HepG2 (cell line): Measurements from ENCODE around the gene THPO. TPM values are rescaled to one million over a fixed set of nuclear protein-coding genes. Genes with fewer than 3 reads are reported as not detected.
A peak's percentile ranks its signal among the peaks of the same experiment; 100 is the strongest.

Experiments
- ATAC-seq: fragments of 200-7000 bp; cut with Tn5 transposase; 3 replicates; pipeline ENCODE4 v1.9.1; 2020; ENCODE audit warnings: mild to moderate bottlenecking, moderate library complexity
- BruUV-seq: library from RNA; stranded (reverse); fragments of 400-500 nt; replicated peaks from 2 replicates; lab custom pipeline; 2021; lab: Mats Ljungman, UMichigan
- CTCF ChIA-PET: fragments of 300-600 bp; formaldehyde crosslinking; extraction: SDS; loops from one replicate; lab custom pipeline; 2021; ENCODE audit warnings: low total read pairs, inconsistent platforms, low intra/inter-chr PET ratio; lab: Yijun Ruan, JAX
- POLR2A ChIA-PET: fragments of 350-600 bp; sonication (Branson Sonifier 250); formaldehyde crosslinking; loops from one replicate; lab custom pipeline; 2020; ENCODE audit warnings: antibody characterized with exemption, inconsistent platforms; lab: Yijun Ruan, JAX
- DNase-seq: peaks from one replicate; pipeline ENCODE4 v3.0.0-alpha.2; 2015; ENCODE audit warnings: low spot score
- FAIRE-seq: peaks from 3 replicates; lab custom pipeline; 2011; peaks lifted over from hg19 to GRCh38; lab: Jason Lieb, UNC
- H2AFZ ChIP-seq: one replicate; pipeline ENCODE4 v1.6.1; 2011; ENCODE audit warnings: low read length, inconsistent platforms
- H3K27ac ChIP-seq: fragments of 300-600 bp; 3 replicates; pipeline ENCODE4 v1.8.0; 2011; ENCODE audit warnings: mixed run types, mild to moderate bottlenecking, mixed read lengths, low read length, inconsistent platforms; ENCODE audit not compliant: insufficient read depth; ENCODE audit errors: extremely low read length
- H3K27me3 ChIP-seq, 2 experiments: fragments of 200-600 bp in 1 of 2; 2 replicates in 1 of 2; 3 replicates in 1 of 2; pipeline versions ENCODE4 v1.6.0 to v1.8.0; 2011; ENCODE audit warnings: low read length in 2 of 2, mild to moderate bottlenecking in 2 of 2, moderate library complexity in 2 of 2, inconsistent platforms in 1 of 2; ENCODE audit not compliant: insufficient read depth in 2 of 2, control insufficient read depth in 1 of 2
- H3K36me3 ChIP-seq, 2 experiments: fragments of 200-600 bp in 1 of 2; replicated peaks in 1 of 2; 2 replicates in 1 of 2; 3 replicates in 1 of 2; pipeline versions ENCODE4 v1.5.1 to v1.8.0; 2011; ENCODE audit warnings: low read length in 2 of 2, inconsistent platforms in 1 of 2; ENCODE audit not compliant: insufficient read depth in 2 of 2, control insufficient read depth in 1 of 2
- H3K4me1 ChIP-seq: 2 replicates; pipeline ENCODE4 v1.5.1; 2012; ENCODE audit warnings: low read length, inconsistent platforms; ENCODE audit not compliant: insufficient read depth
- H3K4me2 ChIP-seq: 2 replicates; pipeline ENCODE4 v1.6.0; 2011; ENCODE audit warnings: low read depth, low read length, inconsistent platforms
- H3K4me3 ChIP-seq, 3 experiments: fragments of 200-600 bp in 1 of 3; sonication (generic), shearing (Covaris generic) in 1 of 3; replicated peaks in 1 of 3; 2 replicates each; pipeline ENCODE4 v1.5.1; 2011 to 2016; ENCODE audit warnings: low read length in 3 of 3, inconsistent platforms in 2 of 3, low read depth in 2 of 3, mild to moderate bottlenecking in 2 of 3, control low read depth in 1 of 3, mixed read lengths in 1 of 3; ENCODE audit not compliant: insufficient read depth in 1 of 3
- H3K79me2 ChIP-seq: one replicate; pipeline ENCODE4 v1.6.1; 2011; ENCODE audit warnings: low read length, inconsistent platforms; ENCODE audit not compliant: insufficient read depth
- H3K9ac ChIP-seq: 2 replicates; pipeline ENCODE4 v1.6.0; 2011; ENCODE audit warnings: mild to moderate bottlenecking, low read depth, low read length, inconsistent platforms; ENCODE audit not compliant: insufficient read depth
- H3K9me3 ChIP-seq: 2 replicates; pipeline ENCODE4 v1.5.1; 2012; ENCODE audit warnings: mild to moderate bottlenecking, low read length
- H4K20me1 ChIP-seq: 2 replicates; pipeline ENCODE4 v1.6.0; 2011; ENCODE audit warnings: inconsistent platforms, mild to moderate bottlenecking, low read length, moderate library complexity; ENCODE audit not compliant: insufficient read depth
- AGO1 ChIP-seq: fragments of 200-400 bp; formaldehyde crosslinking; IDR thresholded peaks from 2 replicates; pipeline ENCODE4 v1.6.1; 2017; ENCODE audit warnings: mild to moderate bottlenecking, low read depth, low read length, moderate library complexity; ENCODE audit not compliant: poor library complexity, severe bottlenecking
- LCORL ChIP-seq, 2 experiments: fragments of 450-650 bp in 1 of 2; sonication (generic) in 1 of 2; formaldehyde crosslinking in 1 of 2; IDR thresholded peaks; 2 replicates each; pipeline versions ENCODE4 v1.5.0 to v1.6.1; 2017 to 2020; ENCODE audit warnings: antibody characterized with exemption in 1 of 2, missing genetic modification reagents in 1 of 2
- RBFOX2 ChIP-seq: fragments of 200-400 bp; formaldehyde crosslinking; IDR thresholded peaks from 2 replicates; pipeline ENCODE4 v1.6.1; 2017; ENCODE audit warnings: low read depth, mild to moderate bottlenecking, low read length
- ZMYM3 ChIP-seq: sonication (generic); formaldehyde crosslinking; IDR thresholded peaks from 2 replicates; pipeline ENCODE4 v1.5.1; 2020; ENCODE audit warnings: mild to moderate bottlenecking, missing genetic modification reagents
- ZNF274 ChIP-seq: sonication (generic); formaldehyde crosslinking; IDR thresholded peaks from 2 replicates; pipeline ENCODE4 v1.5.1; 2020; ENCODE audit warnings: mild to moderate bottlenecking, missing genetic modification reagents
- ZNF629 ChIP-seq: sonication (generic); formaldehyde crosslinking; conservative IDR thresholded peaks from 2 replicates; pipeline ENCODE4 v1.5.0; 2020; ENCODE audit warnings: missing genetic modification reagents
- WGBS: methylation state at CpG from one replicate; pipeline ENCODE4 v1.1.6; 2017; ENCODE audit warnings: low lambda C conversion rate; 5-methylcytosine and 5-hydroxymethylcytosine counted together
- in situ Hi-C: cut with HindIII; loops from 2 replicates; pipeline ENCODE4 v1.10.0; 2017; ENCODE audit warnings: low pct_unique_long_range_greater_than_20kb; ENCODE audit not compliant: extremely low pct_ligation_motif_present
- intact Hi-C: fragments of 100-400 bp; cut with micrococcal nuclease; formaldehyde crosslinking; loops from one replicate; pipeline ENCODE4 v1.10.0; 2022; ENCODE audit not compliant: unreplicated experiment
- polyA plus RNA-seq, 8 experiments: library from polyadenylated mRNA; depleted of rRNA in 3 of 8; stranded (reverse) in 7 of 8; unstranded in 1 of 8; fragments of >200 nt; fragmentation: Illumina TruSeq in 4 of 8; extraction: Trizol in 4 of 8; gene quantifications; 2 replicates each; pipeline versions ENCODE4 v1.2.1 to v1.2.3, GENCODE V29; 2011 to 2016; ENCODE audit warnings: low read depth in 4 of 8, missing spikeins in 1 of 8, mixed read lengths in 1 of 8; ENCODE audit not compliant: insufficient read depth in 1 of 8
- total RNA-seq, 5 experiments: library from RNA; depleted of rRNA; stranded (reverse); fragments of >200 nt; fragmentation: Illumina TruSeq; extraction: Trizol; gene quantifications; 2 replicates each; pipeline ENCODE4 v1.2.3, GENCODE V29; 2016; ENCODE audit warnings: low read depth in 1 of 5

The THPO gene
- total and polyA plus RNA-seq, 2 of the 13 experiments (the other 11 are each of a cell fraction or from before 2014, with no cell fraction given): 2.8 to 4.8 TPM

GRCh38 chr3:184381261-184382224, 3.5 kb upstream of the THPO start:
- DNase-seq: no peak
- intact Hi-C loops: no loop called here
- no peaks in the 10 kb centered on the region; a peak in 1 of 5 replicates for H3K27me3 ChIP-seq
- CTCF ChIA-PET: no interaction called here
- no TSS peak for BruUV-seq
- no peak for FAIRE-seq
- no peaks in the 10 kb centered on the region for H3K9me3 ChIP-seq
- TF ChIP-seq AGO1 (peak; percentile 9), LCORL (IDR thresholded peaks at IDR 0.05) (no peak), LCORL (CRISPR knock-in tag; IDR thresholded peaks at IDR 0.05) (no peak), ZNF629 (CRISPR knock-in tag) (peak; percentile 91), ZMYM3 (CRISPR knock-in tag) (0 out of 2 replicates have a peak, but pooled peaks have one; percentile 39), ZNF274 (CRISPR knock-in tag) (no peak), RBFOX2 (0 out of 2 replicates have a peak, but pooled peaks have one; percentile 31)
- peak overlapping the region; percentile 80; the same call in 1 of the 2 replicates for H3K4me2 ChIP-seq
- in situ Hi-C loops: no loop called here
- no peak overlapping the region for H2AFZ ChIP-seq
- H3K79me2 ChIP-seq: peaks cover 25% of the 10 kb centered on the region
- POLR2A ChIA-PET: interaction anchor here (1.2 kb wide), 1 partner anchor 10 kb away, joined by 5 read pairs; no protein-coding TSS in a partner anchor
- H4K20me1 ChIP-seq: 0 out of 2 replicates have a peak, but pooled peaks cover 3% of the 10 kb centered on the region
- 98% methylated on average over 26 of the region's 55 CpGs for WGBS
- peaks cover 6 to 22% of the 10 kb centered on the region in 2 experiments; a peak in 3 of 5 replicates for H3K36me3 ChIP-seq
- H3K4me1 ChIP-seq: peaks cover 22% of the 10 kb centered on the region
- no peak overlapping the region for H3K9ac ChIP-seq
- H3K4me3 ChIP-seq: peak overlapping the region in 1 of 3 experiments; percentile 71; a peak in 1 of 6 replicates
- ATAC-seq: no peak
- H3K27ac ChIP-seq: no peak overlapping the region
